Stimulated activated naive CD8-positive, alpha-beta T cell treated with anti-CD3 and anti-CD28 coated beads, Interleukin-15, Interleukin-2, amounts not matched to agents 100 U/mL and 50 U/mL, for 24 hours (primary cell): ENCODE results near the gene NGF.

ENCODE experiments used
- ATAC-seq: fragments of 150-1000 bp; cut with Tn5 transposase; one replicate; pipeline ENCODE4 v1.10.0; 2021
- DNase-seq: peaks from one replicate; pipeline ENCODE4 v3.0.0; 2021

The NGF gene

GRCh38 chr1:115278211-115278610 is 59.8 kb downstream of the NGF start:
- no peak for DNase-seq
- ATAC-seq, result no peak

GRCh38 chr1:115277276-115277675 is 60.8 kb downstream of the NGF start:
- no peak for DNase-seq
- ATAC-seq, result peak; percentile 73

GRCh38 chr1:115275216-115275615 is 62.8 kb downstream of the NGF start:
- DNase-seq (no peak), ATAC-seq (no peak)

GRCh38 chr1:115274467-115274866 is 63.6 kb downstream of the NGF start:
- DNase-seq (no peak), ATAC-seq (no peak)

GRCh38 chr1:115266729-115267421 is 71.2 kb downstream of the NGF start:
- ATAC-seq, result no peak
- DNase-seq, result no peak

GRCh38 chr1:115265099-115265498 is 73.0 kb downstream of the NGF start:
- DNase-seq (no peak), ATAC-seq (no peak)

- ATAC-seq (no peak), DNase-seq (no peak)
Observed at GRCh38 chr1:115262886-115263285, 75.2 kb downstream of the NGF start.

GRCh38 chr1:115261496-115261895 is 76.6 kb downstream of the NGF start:
- no peak for ATAC-seq
- no peak for DNase-seq

- ATAC-seq (no peak), DNase-seq (no peak)
Observed at GRCh38 chr1:115258302-115258866, 79.7 kb downstream of the NGF start.

GRCh38 chr1:115257591-115257990 is 80.5 kb downstream of the NGF start:
- no peak for ATAC-seq
- no peak for DNase-seq

- ATAC-seq, result no peak
- no peak for DNase-seq
Observed at GRCh38 chr1:115255154-115255553, 82.9 kb downstream of the NGF start.

GRCh38 chr1:115252585-115252984 is 85.5 kb downstream of the NGF start:
- no peak for ATAC-seq
- DNase-seq, result no peak

GRCh38 chr1:115251856-115252255 is 86.2 kb downstream of the NGF start:
- no peak for ATAC-seq
- no peak for DNase-seq

GRCh38 chr1:115251340-115251748 is 86.7 kb downstream of the NGF start:
- ATAC-seq (no peak), DNase-seq (no peak)

- DNase-seq (no peak), ATAC-seq (no peak)
Observed at GRCh38 chr1:115246526-115246925, 91.5 kb downstream of the NGF start.

- ATAC-seq, result no peak
Observed at GRCh38 chr1:115245227-115245626, 92.8 kb downstream of the NGF start.

GRCh38 chr1:115242543-115242942 is 95.5 kb downstream of the NGF start:
- no peak for ATAC-seq
- DNase-seq, result no peak

More at GRCh38 chr1:115245227-115245626, 92.8 kb downstream of the NGF start:
- DNase-seq, result no peak

GRCh38 chr1:115241309-115241708 is 96.7 kb downstream of the NGF start:
- ATAC-seq, result no peak

GRCh38 chr1:115240297-115240696 is 97.8 kb downstream of the NGF start:
- no peak for DNase-seq

More at GRCh38 chr1:115241309-115241708, 96.7 kb downstream of the NGF start:
- DNase-seq, result no peak

GRCh38 chr1:115239426-115239825 is 98.6 kb downstream of the NGF start:
- ATAC-seq (no peak), DNase-seq (no peak)

More at GRCh38 chr1:115240297-115240696, 97.8 kb downstream of the NGF start:
- no peak for ATAC-seq

GRCh38 chr1:115239148-115239422 is 99.0 kb downstream of the NGF start:
- ATAC-seq (no peak), DNase-seq (no peak)

GRCh38 chr1:115238336-115239147 is 99.5 kb downstream of the NGF start:
- DNase-seq (no peak), ATAC-seq (no peak)

GRCh38 chr1:115237507-115237906 is 100.5 kb downstream of the NGF start:
- no peak for ATAC-seq
- no peak for DNase-seq
